Neural cell (in vitro differentiated cells): Measurements from ENCODE around the gene DOCK2.

ENCODE experiments used
- EZH2 ChIP-seq: fragments of 200-600, 300-800 bp; shearing (Covaris generic), sonication (generic); IDR thresholded peaks from 2 replicates; pipeline ENCODE4 v1.6.1; 2014; ENCODE audit warnings: antibody characterized with exemption, low read length, borderline replicate concordance, mild to moderate bottlenecking; ENCODE audit not compliant: insufficient read depth, poor library complexity, severe bottlenecking
- POLR2AphosphoS5 ChIP-seq: IDR thresholded peaks from 2 replicates; pipeline ENCODE4 v1.6.1; 2012
- TF ChIP-seq, protein P1 (sequence below): fragments of 450-650 bp; IDR thresholded peaks from 2 replicates; pipeline ENCODE4 v1.5.1; 2014; ENCODE audit warnings: antibody characterized with exemption, mild to moderate bottlenecking, moderate library complexity; ENCODE audit not compliant: poor library complexity, severe bottlenecking
- TF ChIP-seq, protein P2 (sequence below): IDR thresholded peaks from 2 replicates; pipeline ENCODE4 v1.6.1; 2012; ENCODE audit warnings: borderline replicate concordance

DNA sequence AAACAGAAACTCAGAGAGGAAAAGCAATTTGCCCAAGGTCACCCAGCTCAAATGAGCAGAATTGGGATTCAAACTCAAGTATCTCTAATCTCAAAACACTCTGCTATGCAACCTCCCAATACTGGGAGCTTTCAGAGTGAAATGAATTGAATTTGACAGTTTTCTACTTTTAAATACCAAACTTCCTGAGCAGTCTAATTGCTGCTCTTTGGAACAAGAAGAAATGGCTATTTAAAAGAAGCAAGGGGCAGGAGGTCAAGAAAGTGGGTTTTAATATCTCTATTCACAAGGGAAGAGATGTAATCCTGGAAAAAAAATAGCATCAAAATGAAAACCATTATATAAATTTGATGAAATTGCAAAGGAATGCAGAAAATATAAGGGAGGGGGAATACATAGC lies 200.6 kb downstream of the DOCK2 start:
- TF ChIP-seq, protein P1, sequence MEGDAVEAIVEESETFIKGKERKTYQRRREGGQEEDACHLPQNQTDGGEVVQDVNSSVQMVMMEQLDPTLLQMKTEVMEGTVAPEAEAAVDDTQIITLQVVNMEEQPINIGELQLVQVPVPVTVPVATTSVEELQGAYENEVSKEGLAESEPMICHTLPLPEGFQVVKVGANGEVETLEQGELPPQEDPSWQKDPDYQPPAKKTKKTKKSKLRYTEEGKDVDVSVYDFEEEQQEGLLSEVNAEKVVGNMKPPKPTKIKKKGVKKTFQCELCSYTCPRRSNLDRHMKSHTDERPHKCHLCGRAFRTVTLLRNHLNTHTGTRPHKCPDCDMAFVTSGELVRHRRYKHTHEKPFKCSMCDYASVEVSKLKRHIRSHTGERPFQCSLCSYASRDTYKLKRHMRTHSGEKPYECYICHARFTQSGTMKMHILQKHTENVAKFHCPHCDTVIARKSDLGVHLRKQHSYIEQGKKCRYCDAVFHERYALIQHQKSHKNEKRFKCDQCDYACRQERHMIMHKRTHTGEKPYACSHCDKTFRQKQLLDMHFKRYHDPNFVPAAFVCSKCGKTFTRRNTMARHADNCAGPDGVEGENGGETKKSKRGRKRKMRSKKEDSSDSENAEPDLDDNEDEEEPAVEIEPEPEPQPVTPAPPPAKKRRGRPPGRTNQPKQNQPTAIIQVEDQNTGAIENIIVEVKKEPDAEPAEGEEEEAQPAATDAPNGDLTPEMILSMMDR: no peak
- TF ChIP-seq EZH2 (no peak), POLR2AphosphoS5 (no peak)
- TF ChIP-seq, protein P2, sequence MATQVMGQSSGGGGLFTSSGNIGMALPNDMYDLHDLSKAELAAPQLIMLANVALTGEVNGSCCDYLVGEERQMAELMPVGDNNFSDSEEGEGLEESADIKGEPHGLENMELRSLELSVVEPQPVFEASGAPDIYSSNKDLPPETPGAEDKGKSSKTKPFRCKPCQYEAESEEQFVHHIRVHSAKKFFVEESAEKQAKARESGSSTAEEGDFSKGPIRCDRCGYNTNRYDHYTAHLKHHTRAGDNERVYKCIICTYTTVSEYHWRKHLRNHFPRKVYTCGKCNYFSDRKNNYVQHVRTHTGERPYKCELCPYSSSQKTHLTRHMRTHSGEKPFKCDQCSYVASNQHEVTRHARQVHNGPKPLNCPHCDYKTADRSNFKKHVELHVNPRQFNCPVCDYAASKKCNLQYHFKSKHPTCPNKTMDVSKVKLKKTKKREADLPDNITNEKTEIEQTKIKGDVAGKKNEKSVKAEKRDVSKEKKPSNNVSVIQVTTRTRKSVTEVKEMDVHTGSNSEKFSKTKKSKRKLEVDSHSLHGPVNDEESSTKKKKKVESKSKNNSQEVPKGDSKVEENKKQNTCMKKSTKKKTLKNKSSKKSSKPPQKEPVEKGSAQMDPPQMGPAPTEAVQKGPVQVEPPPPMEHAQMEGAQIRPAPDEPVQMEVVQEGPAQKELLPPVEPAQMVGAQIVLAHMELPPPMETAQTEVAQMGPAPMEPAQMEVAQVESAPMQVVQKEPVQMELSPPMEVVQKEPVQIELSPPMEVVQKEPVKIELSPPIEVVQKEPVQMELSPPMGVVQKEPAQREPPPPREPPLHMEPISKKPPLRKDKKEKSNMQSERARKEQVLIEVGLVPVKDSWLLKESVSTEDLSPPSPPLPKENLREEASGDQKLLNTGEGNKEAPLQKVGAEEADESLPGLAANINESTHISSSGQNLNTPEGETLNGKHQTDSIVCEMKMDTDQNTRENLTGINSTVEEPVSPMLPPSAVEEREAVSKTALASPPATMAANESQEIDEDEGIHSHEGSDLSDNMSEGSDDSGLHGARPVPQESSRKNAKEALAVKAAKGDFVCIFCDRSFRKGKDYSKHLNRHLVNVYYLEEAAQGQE: no peak
